Right lobe of liver (tissue), 6 donors: ENCODE results near the gene ARRDC3. TPM values are rescaled to one million over a fixed set of nuclear protein-coding genes. Genes with fewer than 3 reads are reported as not detected.

ENCODE experiments used
- ATAC-seq, 4 donors: fragments of 200-7000 bp; cut with Tn5 transposase; one replicate each; pipeline ENCODE4 v1.9.1; 2020; ENCODE audit warnings: mild to moderate bottlenecking in 4 of 4, moderate library complexity in 4 of 4
- DNase-seq, 3 donors: peaks; one replicate each; pipeline ENCODE4 v3.0.0-alpha.2; 2020
- H3K27ac ChIP-seq, 3 donors: fragments of 200-600 bp; one replicate each; pipeline ENCODE4 v1.8.0; 2022
- H3K27me3 ChIP-seq, 2 donors: fragments of 200-600 bp; one replicate each; pipeline ENCODE4 v1.8.0; 2022
- H3K36me3 ChIP-seq, 4 donors: fragments of 200-600 bp; sonication (generic) in 1 of 4; one replicate each; pipeline versions ENCODE4 v1.5.1 to v1.8.0; 2017 to 2022; ENCODE audit warnings: control low read depth in 1 of 4
- H3K4me1 ChIP-seq, 4 donors: fragments of 200-600 bp; sonication (generic) in 1 of 4; one replicate each; pipeline versions ENCODE4 v1.5.1 to v1.8.0; 2017 to 2022; ENCODE audit warnings: control low read depth in 1 of 4
- H3K4me3 ChIP-seq, 3 donors: fragments of 200-600 bp; one replicate each; pipeline ENCODE4 v1.8.0; 2022
- H3K9me3 ChIP-seq, 4 donors: fragments of 200-600 bp; sonication (generic) in 1 of 4; one replicate each; pipeline versions ENCODE4 v1.5.1 to v1.8.0; 2017 to 2022; ENCODE audit warnings: control low read depth in 1 of 4
- POLR2A ChIP-seq: fragments of 450-650 bp; IDR thresholded peaks from one replicate; pipeline ENCODE4 v1.6.1; 2017; ENCODE audit warnings: antibody characterized with exemption, mild to moderate bottlenecking
- WGBS: methylation state at CpG from one replicate; pipeline ENCODE4 v1.1.6; 2018; ENCODE audit warnings: low coverage, low lambda C conversion rate; ENCODE audit not compliant: insufficient coverage; ENCODE audit errors: missing lambda C conversion rate; 5-methylcytosine and 5-hydroxymethylcytosine counted together
- intact Hi-C, 2 donors: fragments of 100-400 bp; cut with DNase I; formaldehyde crosslinking; loops; one replicate each; pipeline versions ENCODE4 v1.11.2 to v1.14.1; 2022
- total RNA-seq, 6 experiments: library from RNA; depleted of rRNA in 2 of 6; stranded (reverse); fragments of >200 nt in 2 of 6; fragmentation: NEBNext Ultra II Directional in 3 of 6; extraction: Animal tissue kit (Norgen Biotek cat#: 25700) in 3 of 6; gene quantifications; one replicate each; pipeline versions ENCODE4 v1.1.0 to v1.2.4, GENCODE V29; 2016 to 2023
- TF ChIP-seq, protein P1 (sequence below), 4 donors: fragments of 200-600 bp in 3 of 4; fragments of 450-650 bp in 1 of 4; IDR thresholded peaks; one replicate each; pipeline versions ENCODE4 v1.5.1 to v1.8.0; 2016 to 2022; ENCODE audit warnings: antibody characterized with exemption in 4 of 4, mild to moderate bottlenecking in 2 of 4
- donor health status: DM: no; HTN: yes; CAD: no.
- donor health status: DM: no; HTN: no; CAD: no.
- donor health status: DM: no; HTN: no; CAD: no.
- donor health status: DM: no; HTN: yes; CAD: no.
- donor health status: DM: no; HTN: yes; CAD: no.

ARRDC3 gene
- total RNA-seq, 6 experiments from 2014 or later = 14.3 to 96.9 (median 46.0) TPM

- DNase-seq (no peak), ATAC-seq (no peak)
- intact Hi-C loops = no loop called here
- H3K36me3 ChIP-seq = no peaks in the 10 kb centered on the region
- H3K27ac ChIP-seq = no peak overlapping the region
- 70% methylated on average over 3 of the region's 3 CpGs for WGBS
- H3K27me3 ChIP-seq = no peaks in the 10 kb centered on the region
- no peak for TF ChIP-seq POLR2A
- TF ChIP-seq, protein P1, sequence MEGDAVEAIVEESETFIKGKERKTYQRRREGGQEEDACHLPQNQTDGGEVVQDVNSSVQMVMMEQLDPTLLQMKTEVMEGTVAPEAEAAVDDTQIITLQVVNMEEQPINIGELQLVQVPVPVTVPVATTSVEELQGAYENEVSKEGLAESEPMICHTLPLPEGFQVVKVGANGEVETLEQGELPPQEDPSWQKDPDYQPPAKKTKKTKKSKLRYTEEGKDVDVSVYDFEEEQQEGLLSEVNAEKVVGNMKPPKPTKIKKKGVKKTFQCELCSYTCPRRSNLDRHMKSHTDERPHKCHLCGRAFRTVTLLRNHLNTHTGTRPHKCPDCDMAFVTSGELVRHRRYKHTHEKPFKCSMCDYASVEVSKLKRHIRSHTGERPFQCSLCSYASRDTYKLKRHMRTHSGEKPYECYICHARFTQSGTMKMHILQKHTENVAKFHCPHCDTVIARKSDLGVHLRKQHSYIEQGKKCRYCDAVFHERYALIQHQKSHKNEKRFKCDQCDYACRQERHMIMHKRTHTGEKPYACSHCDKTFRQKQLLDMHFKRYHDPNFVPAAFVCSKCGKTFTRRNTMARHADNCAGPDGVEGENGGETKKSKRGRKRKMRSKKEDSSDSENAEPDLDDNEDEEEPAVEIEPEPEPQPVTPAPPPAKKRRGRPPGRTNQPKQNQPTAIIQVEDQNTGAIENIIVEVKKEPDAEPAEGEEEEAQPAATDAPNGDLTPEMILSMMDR (IDR thresholded peaks at IDR 0.05) = no peak
- H3K9me3 ChIP-seq = no peaks in the 10 kb centered on the region
- peaks cover 0 to 4% (median 0%) of the 10 kb centered on the region in 4 donors for H3K4me1 ChIP-seq
- no peak overlapping the region for H3K4me3 ChIP-seq
Observed at GRCh38 chr5:91417219-91417618, 34.1 kb upstream of the ARRDC3 start.

GRCh38 chr5:91416491-91416890 lies 33.4 kb upstream of the ARRDC3 start:
- TF ChIP-seq POLR2A = no peak
- TF ChIP-seq, protein P1 (IDR thresholded peaks at IDR 0.05) = no peak
- DNase-seq (no peak), ATAC-seq (no peak)
- Histone ChIP-seq H3K27ac (no peak overlapping the region), H3K4me1 (peaks cover 0 to 4% (median 0%) of the 10 kb centered on the region in 4 donors), H3K36me3 (no peaks in the 10 kb centered on the region), H3K27me3 (no peaks in the 10 kb centered on the region), H3K9me3 (no peaks in the 10 kb centered on the region), H3K4me3 (no peak overlapping the region)
- intact Hi-C loops = no loop called here
- 94% methylated on average over 2 of the region's 2 CpGs for WGBS

DNA sequence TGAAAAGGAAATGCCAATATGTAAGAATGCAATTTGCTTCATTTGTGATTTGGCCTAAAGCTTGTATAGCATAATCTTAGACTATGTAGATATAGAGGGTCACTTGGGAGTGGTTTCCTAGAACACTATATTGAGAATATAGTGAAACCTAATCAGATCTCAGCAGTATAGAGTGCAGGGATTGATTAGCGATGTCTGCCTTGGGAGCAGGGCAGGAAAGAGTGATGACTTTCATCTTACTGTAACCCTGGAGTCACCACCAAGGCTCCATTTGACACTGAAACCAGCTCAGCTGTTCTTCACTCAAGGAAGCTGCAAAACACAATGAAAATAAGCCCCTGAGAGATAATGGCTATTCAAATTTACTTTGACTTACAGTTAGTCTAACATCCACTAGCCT lies 26.2 kb upstream of the ARRDC3 start:
- H3K9me3 ChIP-seq = no peaks in the 10 kb centered on the region
- H3K27ac ChIP-seq = no peak overlapping the region
- H3K27me3 ChIP-seq = no peaks in the 10 kb centered on the region
- TF ChIP-seq, protein P1 (IDR thresholded peaks at IDR 0.05) = no peak
- TF ChIP-seq POLR2A = no peak
- H3K36me3 ChIP-seq = no peaks in the 10 kb centered on the region
- WGBS = 88% methylated on average over 1 of the region's 1 CpG
- DNase-seq (no peak), ATAC-seq (no peak)
- H3K4me1 ChIP-seq = no peaks in the 10 kb centered on the region
- intact Hi-C loops = no loop called here
- H3K4me3 ChIP-seq = no peak overlapping the region

- Histone ChIP-seq H3K4me3 (no peak overlapping the region), H3K27ac (no peak overlapping the region), H3K9me3 (no peaks in the 10 kb centered on the region), H3K36me3 (no peaks in the 10 kb centered on the region), H3K4me1 (no peaks in the 10 kb centered on the region), H3K27me3 (no peaks in the 10 kb centered on the region)
- DNase-seq (no peak), ATAC-seq (no peak)
- TF ChIP-seq, protein P1 (IDR thresholded peaks at IDR 0.05) = no peak
- no peak for TF ChIP-seq POLR2A
- intact Hi-C loops = no loop called here
Observed at GRCh38 chr5:91408710-91409109, 25.6 kb upstream of the ARRDC3 start.

DNA sequence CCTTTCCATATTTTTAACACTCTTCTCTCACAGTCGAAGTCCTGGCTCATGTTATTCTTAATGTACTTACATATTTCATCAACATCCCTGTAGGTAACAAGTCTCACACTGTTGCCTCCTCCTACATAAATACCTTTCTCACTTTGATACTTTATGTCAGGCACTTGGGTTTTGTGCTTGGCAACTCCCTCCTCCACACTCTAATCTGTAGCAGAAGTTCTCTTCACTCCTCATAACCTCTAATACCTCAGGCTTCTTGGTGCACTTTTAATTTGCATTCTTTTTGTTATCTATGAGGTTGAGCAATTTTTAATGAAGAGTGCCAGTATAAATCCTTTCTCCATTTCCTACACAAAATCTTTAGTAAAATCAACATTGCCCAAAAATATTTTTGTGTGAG lies 24.1 kb upstream of the ARRDC3 start:
- intact Hi-C loops = no loop called here
- WGBS = 70% methylated on average over 1 of the region's 1 CpG
- H3K27ac ChIP-seq = no peak overlapping the region

More for the DNA sequence above, 24.1 kb upstream of the ARRDC3 start:
- TF ChIP-seq, protein P1 (IDR thresholded peaks at IDR 0.05) = no peak
- no peak for TF ChIP-seq POLR2A
- no peak for DNase-seq
- H3K9me3 ChIP-seq = no peaks in the 10 kb centered on the region
- no peaks in the 10 kb centered on the region for H3K27me3 ChIP-seq
- H3K4me3 ChIP-seq = no peak overlapping the region
- ATAC-seq = no peak
- H3K4me1 ChIP-seq = no peaks in the 10 kb centered on the region
- H3K36me3 ChIP-seq = no peaks in the 10 kb centered on the region
